HepG2 (cell line): ENCODE results near the gene ATRAID. TPM values are rescaled to one million over a fixed set of nuclear protein-coding genes. Genes with fewer than 3 reads are reported as not detected.

Source experiments
- ATAC-seq: fragments of 200-7000 bp; cut with Tn5 transposase; 3 replicates; pipeline ENCODE4 v1.9.1; 2020; ENCODE audit warnings: mild to moderate bottlenecking, moderate library complexity
- BruUV-seq: library from RNA; stranded (reverse); fragments of 400-500 nt; replicated peaks from 2 replicates; lab custom pipeline; 2021; lab: Mats Ljungman, UMichigan
- CTCF ChIA-PET: fragments of 300-600 bp; formaldehyde crosslinking; extraction: SDS; loops from one replicate; lab custom pipeline; 2021; ENCODE audit warnings: low total read pairs, inconsistent platforms, low intra/inter-chr PET ratio; lab: Yijun Ruan, JAX
- POLR2A ChIA-PET: fragments of 350-600 bp; sonication (Branson Sonifier 250); formaldehyde crosslinking; loops from one replicate; lab custom pipeline; 2020; ENCODE audit warnings: antibody characterized with exemption, inconsistent platforms; lab: Yijun Ruan, JAX
- DNase-seq: peaks from one replicate; pipeline ENCODE4 v3.0.0-alpha.2; 2015; ENCODE audit warnings: low spot score
- FAIRE-seq: peaks from 3 replicates; lab custom pipeline; 2011; peaks lifted over from hg19 to GRCh38; lab: Jason Lieb, UNC
- H2AFZ ChIP-seq: one replicate; pipeline ENCODE4 v1.6.1; 2011; ENCODE audit warnings: low read length, inconsistent platforms
- H3K27ac ChIP-seq: fragments of 300-600 bp; 3 replicates; pipeline ENCODE4 v1.8.0; 2011; ENCODE audit warnings: mixed run types, mild to moderate bottlenecking, mixed read lengths, low read length, inconsistent platforms; ENCODE audit not compliant: insufficient read depth; ENCODE audit errors: extremely low read length
- H3K27me3 ChIP-seq, 2 experiments: fragments of 200-600 bp in 1 of 2; 2 replicates in 1 of 2; 3 replicates in 1 of 2; pipeline versions ENCODE4 v1.6.0 to v1.8.0; 2011; ENCODE audit warnings: low read length in 2 of 2, mild to moderate bottlenecking in 2 of 2, moderate library complexity in 2 of 2, inconsistent platforms in 1 of 2; ENCODE audit not compliant: insufficient read depth in 2 of 2, control insufficient read depth in 1 of 2
- H3K36me3 ChIP-seq, 2 experiments: fragments of 200-600 bp in 1 of 2; replicated peaks in 1 of 2; 2 replicates in 1 of 2; 3 replicates in 1 of 2; pipeline versions ENCODE4 v1.5.1 to v1.8.0; 2011; ENCODE audit warnings: low read length in 2 of 2, inconsistent platforms in 1 of 2; ENCODE audit not compliant: insufficient read depth in 2 of 2, control insufficient read depth in 1 of 2
- H3K4me1 ChIP-seq: 2 replicates; pipeline ENCODE4 v1.5.1; 2012; ENCODE audit warnings: low read length, inconsistent platforms; ENCODE audit not compliant: insufficient read depth
- H3K4me2 ChIP-seq: 2 replicates; pipeline ENCODE4 v1.6.0; 2011; ENCODE audit warnings: low read depth, low read length, inconsistent platforms
- H3K4me3 ChIP-seq, 3 experiments: fragments of 200-600 bp in 1 of 3; sonication (generic), shearing (Covaris generic) in 1 of 3; replicated peaks in 1 of 3; 2 replicates each; pipeline ENCODE4 v1.5.1; 2011 to 2016; ENCODE audit warnings: low read length in 3 of 3, inconsistent platforms in 2 of 3, low read depth in 2 of 3, mild to moderate bottlenecking in 2 of 3, control low read depth in 1 of 3, mixed read lengths in 1 of 3; ENCODE audit not compliant: insufficient read depth in 1 of 3
- H3K79me2 ChIP-seq: one replicate; pipeline ENCODE4 v1.6.1; 2011; ENCODE audit warnings: low read length, inconsistent platforms; ENCODE audit not compliant: insufficient read depth
- H3K9ac ChIP-seq: 2 replicates; pipeline ENCODE4 v1.6.0; 2011; ENCODE audit warnings: mild to moderate bottlenecking, low read depth, low read length, inconsistent platforms; ENCODE audit not compliant: insufficient read depth
- H3K9me3 ChIP-seq: 2 replicates; pipeline ENCODE4 v1.5.1; 2012; ENCODE audit warnings: mild to moderate bottlenecking, low read length
- H4K20me1 ChIP-seq: 2 replicates; pipeline ENCODE4 v1.6.0; 2011; ENCODE audit warnings: inconsistent platforms, mild to moderate bottlenecking, low read length, moderate library complexity; ENCODE audit not compliant: insufficient read depth
- CEBPG ChIP-seq: IDR thresholded peaks from 2 replicates; pipeline ENCODE4 v1.6.1; 2016
- ISL2 ChIP-seq: sonication (generic); formaldehyde crosslinking; IDR thresholded peaks from 2 replicates; pipeline ENCODE4 v1.5.0; 2020; ENCODE audit warnings: missing genetic modification reagents
- MAFK ChIP-seq, 2 experiments: IDR thresholded peaks in 1 of 2; conservative IDR thresholded peaks in 1 of 2; 2 replicates each; pipeline ENCODE4 v1.6.1; 2011; ENCODE audit warnings: improper control_type of control experiment in 2 of 2, low read length in 2 of 2
- NAIF1 ChIP-seq: sonication (generic); formaldehyde crosslinking; IDR thresholded peaks from 2 replicates; pipeline ENCODE4 v1.5.0; 2020; ENCODE audit warnings: mild to moderate bottlenecking, missing genetic modification reagents, borderline replicate concordance
- NFATC3 ChIP-seq: sonication (generic); formaldehyde crosslinking; IDR thresholded peaks from 2 replicates; pipeline ENCODE4 v1.5.1; 2020; ENCODE audit warnings: mild to moderate bottlenecking, missing genetic modification reagents
- PLSCR1 ChIP-seq: sonication (generic); formaldehyde crosslinking; IDR thresholded peaks from 2 replicates; pipeline ENCODE4 v1.5.0; 2020; ENCODE audit warnings: missing genetic modification reagents, mild to moderate bottlenecking, borderline replicate concordance
- POGZ ChIP-seq: sonication (generic); formaldehyde crosslinking; IDR thresholded peaks from 2 replicates; pipeline ENCODE4 v1.4.0; 2020; ENCODE audit warnings: mild to moderate bottlenecking, missing genetic modification reagents
- RARA ChIP-seq: IDR thresholded peaks from 2 replicates; pipeline ENCODE4 v1.6.1; 2016; ENCODE audit warnings: missing genetic modification reagents, missing compliant biosample characterization
- RXRB ChIP-seq: IDR thresholded peaks from 2 replicates; pipeline ENCODE4 v1.6.1; 2016; ENCODE audit warnings: borderline replicate concordance, missing genetic modification reagents, missing compliant biosample characterization
- ZNF331 ChIP-seq: sonication (generic); formaldehyde crosslinking; IDR thresholded peaks from 2 replicates; pipeline ENCODE4 v1.4.0; 2020; ENCODE audit warnings: missing genetic modification reagents
- ZNF33A ChIP-seq: sonication (generic); formaldehyde crosslinking; IDR thresholded peaks from 2 replicates; pipeline ENCODE4 v1.5.1; 2020; ENCODE audit warnings: missing genetic modification reagents, mild to moderate bottlenecking, moderate library complexity, borderline replicate concordance
- ZNF543 ChIP-seq: sonication (generic); formaldehyde crosslinking; IDR thresholded peaks from 2 replicates; pipeline ENCODE4 v1.4.0; 2020; ENCODE audit warnings: mild to moderate bottlenecking, missing genetic modification reagents
- ZNF576 ChIP-seq: sonication (generic); formaldehyde crosslinking; IDR thresholded peaks from 2 replicates; pipeline ENCODE4 v1.4.0; 2020; ENCODE audit warnings: mild to moderate bottlenecking, missing genetic modification reagents
- ZNF841 ChIP-seq: sonication (generic); formaldehyde crosslinking; IDR thresholded peaks from 2 replicates; pipeline ENCODE4 v1.8.1; 2023; ENCODE audit warnings: missing genetic modification reagents, borderline replicate concordance
- WGBS: methylation state at CpG from one replicate; pipeline ENCODE4 v1.1.6; 2017; ENCODE audit warnings: low lambda C conversion rate; 5-methylcytosine and 5-hydroxymethylcytosine counted together
- in situ Hi-C: cut with HindIII; loops from 2 replicates; pipeline ENCODE4 v1.10.0; 2017; ENCODE audit warnings: low pct_unique_long_range_greater_than_20kb; ENCODE audit not compliant: extremely low pct_ligation_motif_present
- intact Hi-C: fragments of 100-400 bp; cut with micrococcal nuclease; formaldehyde crosslinking; loops from one replicate; pipeline ENCODE4 v1.10.0; 2022; ENCODE audit not compliant: unreplicated experiment
- polyA plus RNA-seq, 8 experiments: library from polyadenylated mRNA; depleted of rRNA in 3 of 8; stranded (reverse) in 7 of 8; unstranded in 1 of 8; fragments of >200 nt; fragmentation: Illumina TruSeq in 4 of 8; extraction: Trizol in 4 of 8; gene quantifications; 2 replicates each; pipeline versions ENCODE4 v1.2.1 to v1.2.3, GENCODE V29; 2011 to 2016; ENCODE audit warnings: low read depth in 4 of 8, missing spikeins in 1 of 8, mixed read lengths in 1 of 8; ENCODE audit not compliant: insufficient read depth in 1 of 8
- total RNA-seq, 5 experiments: library from RNA; depleted of rRNA; stranded (reverse); fragments of >200 nt; fragmentation: Illumina TruSeq; extraction: Trizol; gene quantifications; 2 replicates each; pipeline ENCODE4 v1.2.3, GENCODE V29; 2016; ENCODE audit warnings: low read depth in 1 of 5
- TF ChIP-seq, protein P1 (sequence below): sonication (generic); formaldehyde crosslinking; IDR thresholded peaks from 2 replicates; pipeline ENCODE4 v1.5.0; 2020; ENCODE audit warnings: mild to moderate bottlenecking, missing genetic modification reagents
- TF ChIP-seq, protein P2 (sequence below): sonication (generic); formaldehyde crosslinking; IDR thresholded peaks from 2 replicates; pipeline ENCODE4 v1.5.0; 2020; ENCODE audit warnings: missing genetic modification reagents

Gene ATRAID
- total and polyA plus RNA-seq, 2 of the 13 experiments (the other 11 are each of a cell fraction or from before 2014, with no cell fraction given), result 207 to 382 TPM

- TF ChIP-seq CEBPG (CRISPR knock-in tag), result peak; percentile 10; the same call in 1 of the 2 replicates
- peak; percentile 32 to 62; a peak in 3 of 4 replicates for TF ChIP-seq MAFK (conservative IDR thresholded peaks at IDR 0.05 in 1 of 2, IDR thresholded peaks at IDR 0.05 in 1 of 2; ENCODE audit: low read length in 2 of 2)
- 0 out of 2 replicates have a peak, but pooled peaks have one; percentile 27 for TF ChIP-seq RXRB (CRISPR knock-in tag)
These were observed 49.4 kb upstream of the ATRAID start (continued) for GRCh38 chr2:27162151-27163121.

- Histone ChIP-seq H3K4me2 (no peak overlapping the region), H3K36me3 (no peaks in the 10 kb centered on the region), H3K79me2 (no peaks in the 10 kb centered on the region), H2AFZ (no peak overlapping the region)
- in situ Hi-C loops, result no loop called here
- TF ChIP-seq, protein P1, sequence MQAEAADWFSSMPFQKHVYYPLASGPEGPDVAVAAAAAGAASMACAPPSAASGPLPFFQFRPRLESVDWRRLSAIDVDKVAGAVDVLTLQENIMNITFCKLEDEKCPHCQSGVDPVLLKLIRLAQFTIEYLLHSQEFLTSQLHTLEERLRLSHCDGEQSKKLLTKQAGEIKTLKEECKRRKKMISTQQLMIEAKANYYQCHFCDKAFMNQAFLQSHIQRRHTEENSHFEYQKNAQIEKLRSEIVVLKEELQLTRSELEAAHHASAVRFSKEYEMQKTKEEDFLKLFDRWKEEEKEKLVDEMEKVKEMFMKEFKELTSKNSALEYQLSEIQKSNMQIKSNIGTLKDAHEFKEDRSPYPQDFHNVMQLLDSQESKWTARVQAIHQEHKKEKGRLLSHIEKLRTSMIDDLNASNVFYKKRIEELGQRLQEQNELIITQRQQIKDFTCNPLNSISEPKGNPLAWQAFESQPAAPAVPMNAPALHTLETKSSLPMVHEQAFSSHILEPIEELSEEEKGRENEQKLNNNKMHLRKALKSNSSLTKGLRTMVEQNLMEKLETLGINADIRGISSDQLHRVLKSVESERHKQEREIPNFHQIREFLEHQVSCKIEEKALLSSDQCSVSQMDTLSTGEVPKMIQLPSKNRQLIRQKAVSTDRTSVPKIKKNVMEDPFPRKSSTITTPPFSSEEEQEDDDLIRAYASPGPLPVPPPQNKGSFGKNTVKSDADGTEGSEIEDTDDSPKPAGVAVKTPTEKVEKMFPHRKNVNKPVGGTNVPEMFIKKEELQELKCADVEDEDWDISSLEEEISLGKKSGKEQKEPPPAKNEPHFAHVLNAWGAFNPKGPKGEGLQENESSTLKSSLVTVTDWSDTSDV (CRISPR knock-in tag), result no peak
- TF ChIP-seq NAIF1 (no peak), NFATC3 (CRISPR knock-in tag) (no peak), ZNF576 (no peak), ZNF543 (CRISPR knock-in tag) (no peak), ZNF33A (no peak), RARA (CRISPR knock-in tag) (no peak), ZNF331 (no peak), ISL2 (no peak), POGZ (no peak), ZNF841 (CRISPR knock-in tag) (no peak), PLSCR1 (CRISPR knock-in tag) (no peak)
- TF ChIP-seq, protein P2, sequence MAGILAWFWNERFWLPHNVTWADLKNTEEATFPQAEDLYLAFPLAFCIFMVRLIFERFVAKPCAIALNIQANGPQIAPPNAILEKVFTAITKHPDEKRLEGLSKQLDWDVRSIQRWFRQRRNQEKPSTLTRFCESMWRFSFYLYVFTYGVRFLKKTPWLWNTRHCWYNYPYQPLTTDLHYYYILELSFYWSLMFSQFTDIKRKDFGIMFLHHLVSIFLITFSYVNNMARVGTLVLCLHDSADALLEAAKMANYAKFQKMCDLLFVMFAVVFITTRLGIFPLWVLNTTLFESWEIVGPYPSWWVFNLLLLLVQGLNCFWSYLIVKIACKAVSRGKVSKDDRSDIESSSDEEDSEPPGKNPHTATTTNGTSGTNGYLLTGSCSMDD, result no peak
- TF ChIP-seq, all 625 proteins: peak for 0
- FAIRE-seq (no peak), ATAC-seq (no peak), DNase-seq (no peak)
- no peak overlapping the region for H3K9ac ChIP-seq
- POLR2A ChIA-PET, result no interaction called here
- no peak overlapping the region for H3K27ac ChIP-seq
- intact Hi-C loops, result no loop called here
- peaks cover 56% of the 10 kb centered on the region for H3K4me1 ChIP-seq
- WGBS, result 96% methylated on average over 8 of the region's 8 CpGs
- H3K4me3 ChIP-seq, result no peak overlapping the region
- CTCF ChIA-PET, result no interaction called here
- no peaks in the 10 kb centered on the region for H3K9me3 ChIP-seq
- H3K27me3 ChIP-seq, result no peaks in the 10 kb centered on the region
- BruUV-seq, result no TSS peak
- H4K20me1 ChIP-seq, result no peaks in the 10 kb centered on the region
These were observed 46.7 kb upstream of the ATRAID start for GRCh38 chr2:27164960-27165763.
